HG03097 (cell line): Measurements from ENCODE around the gene U2AF2.
"Not testable (repeated sequence)": the region's sequence is repeated elsewhere in the genome, so short reads cannot be mapped to it uniquely, and the experiment has no call there.

Source experiments
- ATAC-seq: cut with Tn5 transposase; IDR thresholded peaks from one replicate; pipeline ENCODE4 v1.9.1; 2021; ENCODE audit not compliant: unreplicated experiment, low FRiP score

U2AF2 gene

DNA sequence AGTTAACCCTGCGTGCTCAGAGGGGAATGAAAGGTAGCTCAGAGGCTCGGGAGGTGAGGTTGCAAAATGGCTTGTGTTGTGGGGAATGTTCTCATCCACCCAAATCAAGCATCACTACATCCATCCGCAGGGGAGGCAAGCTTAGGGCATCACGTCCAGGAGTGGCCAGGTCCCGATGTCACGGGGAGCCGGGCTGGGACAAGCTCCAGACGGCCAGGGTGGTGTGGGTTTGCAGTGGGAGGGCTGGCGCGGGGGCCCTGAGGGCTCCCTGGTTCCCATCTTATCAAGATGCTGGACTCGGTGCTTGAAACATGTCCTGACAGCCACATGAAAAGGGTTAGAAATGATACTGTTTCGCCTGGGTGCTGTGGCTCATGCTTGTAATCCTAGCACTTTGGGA lies 46.0 kb downstream of the U2AF2 start:
- no peak for ATAC-seq

DNA sequence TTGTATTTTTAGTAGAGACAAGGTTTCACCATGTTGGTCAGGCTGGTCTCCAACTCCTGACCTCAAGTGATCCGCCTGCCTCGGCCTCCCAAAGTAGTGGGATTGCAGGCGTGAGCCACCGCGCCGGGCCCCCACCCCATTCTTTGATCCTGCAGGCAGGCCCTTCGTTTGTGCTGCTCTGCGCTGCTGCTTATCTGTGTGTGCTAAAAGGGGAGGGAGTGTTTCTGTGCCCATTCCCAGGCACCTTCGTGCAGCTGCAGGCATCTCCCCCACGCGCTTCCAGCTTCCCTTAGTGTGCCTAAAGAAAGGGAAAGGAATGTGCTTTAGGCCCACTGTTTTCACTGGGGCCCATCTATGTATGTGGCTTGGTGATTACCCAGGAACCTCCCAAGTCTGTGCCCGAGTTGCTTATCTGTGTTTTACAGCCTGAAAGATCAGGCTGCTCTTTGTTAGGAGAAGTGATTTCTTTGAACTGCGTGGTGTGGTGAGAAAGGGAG lies 47.3 kb downstream of the U2AF2 start:
- ATAC-seq: no peak

DNA sequence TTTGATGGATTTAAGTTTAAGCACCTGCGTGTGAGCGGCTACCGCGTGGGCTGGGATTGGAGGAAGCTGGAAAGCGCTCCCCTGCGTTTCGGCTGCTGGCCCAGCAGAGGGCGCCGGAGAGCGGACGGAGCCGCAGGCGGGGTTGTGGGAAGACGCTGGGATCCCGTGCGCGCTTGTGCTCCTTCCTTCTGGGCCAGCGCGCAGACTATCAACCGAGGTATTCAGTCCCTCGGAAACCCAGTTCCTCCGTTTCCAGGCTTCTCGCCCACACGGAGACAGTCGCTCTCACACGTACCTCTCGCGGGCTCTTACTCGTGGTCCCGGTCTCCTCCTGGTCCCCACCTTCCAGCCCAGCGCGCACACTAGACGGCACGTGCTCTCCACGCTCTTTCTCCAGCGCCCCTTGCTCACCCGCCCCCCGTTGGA lies 49.0 kb downstream of the U2AF2 start:
- no peak for ATAC-seq

DNA sequence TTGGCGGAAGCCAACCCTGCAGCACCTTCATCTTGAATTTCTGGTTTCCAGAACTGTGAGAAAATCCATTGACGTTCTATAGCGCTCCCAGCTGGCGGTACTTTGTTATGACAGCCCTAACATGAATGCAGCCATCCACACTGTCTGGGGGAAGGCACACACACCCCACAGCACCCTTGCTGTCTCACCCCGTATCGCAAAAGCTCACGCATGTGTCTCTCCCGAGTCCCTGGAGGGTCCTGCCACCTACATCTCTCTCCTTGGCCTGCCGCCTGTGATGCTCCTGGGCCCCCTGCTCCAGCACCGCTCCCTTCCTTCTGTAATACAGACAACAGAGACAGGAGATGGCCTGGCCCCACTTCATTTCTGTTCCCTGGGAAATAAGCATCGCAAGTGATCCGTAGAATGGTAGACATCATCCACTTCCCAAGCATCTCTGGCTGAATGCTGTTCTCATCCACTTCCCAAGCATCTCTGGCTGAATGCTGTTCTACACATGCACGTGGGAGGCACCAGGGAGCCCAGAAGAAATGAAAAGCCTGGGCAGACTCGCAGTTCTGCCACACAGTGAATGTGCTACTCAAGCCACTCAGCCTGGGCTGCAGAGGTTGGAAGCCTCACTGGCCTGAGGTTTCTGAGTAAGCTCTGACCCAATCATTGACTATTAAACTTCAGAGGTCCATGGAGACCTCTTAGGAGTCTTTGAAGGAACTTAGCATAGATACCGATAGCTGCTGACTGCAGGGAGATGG lies 49.8 kb downstream of the U2AF2 start:
- ATAC-seq: no peak

DNA sequence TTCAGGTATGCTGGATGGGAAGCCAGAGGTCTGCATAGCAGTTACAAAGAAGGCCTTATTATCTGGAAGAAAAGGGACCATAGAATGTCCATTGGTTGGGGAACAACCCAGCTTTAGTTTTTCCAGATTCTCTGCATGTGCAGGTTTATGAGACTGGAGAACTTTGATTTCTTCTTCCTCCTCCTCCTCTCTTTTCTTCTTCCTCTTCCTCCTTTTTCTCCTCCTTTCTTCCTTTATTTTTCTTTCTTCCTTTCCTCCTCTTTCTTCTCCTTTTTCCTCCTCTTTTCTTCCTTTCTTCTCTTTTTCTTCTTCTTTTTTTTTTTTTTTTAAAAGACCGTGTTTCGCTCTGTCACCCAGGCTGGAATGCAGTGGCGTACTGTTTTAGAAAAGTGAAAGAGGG lies 51.1 kb downstream of the U2AF2 start:
- no peak for ATAC-seq

DNA sequence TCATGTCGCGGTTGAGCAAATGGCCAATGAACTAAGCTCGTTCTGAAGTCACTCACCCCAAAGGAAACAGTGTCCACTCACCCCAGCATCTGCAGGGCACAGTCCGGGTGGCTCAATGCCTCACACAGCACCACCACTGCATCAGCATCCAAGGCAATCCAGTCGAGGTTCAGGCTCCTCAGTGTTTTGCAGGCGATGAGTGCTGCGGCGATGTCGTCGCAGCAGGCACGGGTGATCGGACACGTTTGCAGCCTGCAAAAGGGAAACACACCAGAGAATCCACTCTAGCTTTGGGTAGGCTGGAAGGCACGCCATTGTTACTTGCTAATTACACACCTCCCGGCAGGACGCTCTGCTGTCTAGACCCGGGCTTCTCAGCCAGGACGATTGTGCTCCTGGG lies 56.9 kb downstream of the U2AF2 start:
- ATAC-seq: no peak

DNA sequence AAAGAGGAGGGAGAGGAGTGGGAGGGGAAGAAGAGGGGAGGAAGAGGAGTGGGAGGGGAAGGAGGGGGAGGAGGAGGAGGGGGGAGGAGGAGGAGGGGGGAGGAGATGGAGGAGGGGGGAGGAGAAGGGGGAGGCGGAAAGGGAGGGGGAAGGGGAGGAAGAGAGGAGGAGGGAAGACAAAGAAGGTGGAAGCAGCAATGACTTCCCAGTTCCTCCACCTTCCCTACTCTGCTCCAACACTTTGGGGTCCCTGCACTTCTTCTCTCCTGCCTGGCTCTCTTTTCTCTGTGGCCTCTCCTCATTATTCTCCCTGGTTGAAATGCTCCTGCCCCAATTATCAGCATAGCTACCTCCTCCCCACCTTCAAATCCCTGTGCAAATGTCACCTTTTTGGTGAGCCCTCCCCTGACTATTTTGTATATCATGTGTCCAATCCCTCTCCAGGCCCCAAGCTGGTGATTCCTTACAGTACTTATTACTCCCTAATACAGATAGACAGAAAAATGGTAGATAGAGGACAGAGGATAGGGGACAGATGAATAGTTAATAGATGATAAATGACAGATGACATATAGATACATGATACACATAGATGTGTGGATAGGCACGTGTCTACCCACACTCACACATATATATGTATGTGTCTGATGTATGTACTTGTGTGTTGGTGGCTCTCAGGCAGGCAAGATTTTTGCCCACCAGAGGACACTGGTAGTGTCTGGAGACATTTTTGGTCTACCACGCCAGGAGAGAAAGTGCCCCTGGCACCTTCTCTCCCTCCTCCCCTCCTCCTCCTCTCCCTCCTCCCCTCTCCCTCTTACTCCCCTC lies 58.2 kb downstream of the U2AF2 start:
- no peak for ATAC-seq

DNA sequence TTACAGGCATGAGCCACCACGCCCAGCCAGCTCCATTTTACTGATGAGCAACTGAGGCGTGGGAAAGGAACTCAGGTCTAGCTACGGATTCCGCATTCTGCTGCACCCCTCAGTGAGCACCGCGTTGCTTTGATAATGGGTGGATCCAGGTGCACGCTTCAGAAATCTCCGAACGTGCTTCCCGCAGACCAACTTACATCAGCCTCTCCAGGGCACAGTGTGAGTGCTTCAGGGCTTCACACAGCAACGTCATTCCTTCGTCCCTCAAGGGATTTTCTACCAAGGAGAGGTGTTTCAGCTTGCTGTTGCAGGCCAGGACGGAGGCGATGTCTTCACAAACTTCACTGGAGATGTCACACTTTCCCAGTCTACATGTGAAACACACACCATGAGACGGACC lies 61.7 kb downstream of the U2AF2 start:
- ATAC-seq: no peak

DNA sequence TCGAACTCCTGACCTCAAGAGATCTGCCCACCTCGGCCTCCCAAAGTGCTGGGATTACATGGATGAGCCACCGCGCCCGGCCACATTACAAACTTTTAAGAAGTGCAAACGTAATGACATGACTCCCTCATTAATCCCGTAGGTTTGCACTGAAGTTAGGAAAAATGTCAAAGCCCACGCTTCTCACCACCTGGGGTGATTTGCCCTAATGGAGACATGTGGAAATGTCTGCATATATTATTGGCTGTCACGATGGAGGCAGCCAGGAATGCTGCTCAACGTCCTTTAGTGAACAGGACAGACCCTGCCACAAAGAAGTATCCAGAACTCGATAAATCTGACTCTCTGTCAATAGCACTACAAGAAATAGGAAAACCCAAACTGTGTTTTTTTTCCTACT lies 62.4 kb downstream of the U2AF2 start:
- ATAC-seq: no peak

DNA sequence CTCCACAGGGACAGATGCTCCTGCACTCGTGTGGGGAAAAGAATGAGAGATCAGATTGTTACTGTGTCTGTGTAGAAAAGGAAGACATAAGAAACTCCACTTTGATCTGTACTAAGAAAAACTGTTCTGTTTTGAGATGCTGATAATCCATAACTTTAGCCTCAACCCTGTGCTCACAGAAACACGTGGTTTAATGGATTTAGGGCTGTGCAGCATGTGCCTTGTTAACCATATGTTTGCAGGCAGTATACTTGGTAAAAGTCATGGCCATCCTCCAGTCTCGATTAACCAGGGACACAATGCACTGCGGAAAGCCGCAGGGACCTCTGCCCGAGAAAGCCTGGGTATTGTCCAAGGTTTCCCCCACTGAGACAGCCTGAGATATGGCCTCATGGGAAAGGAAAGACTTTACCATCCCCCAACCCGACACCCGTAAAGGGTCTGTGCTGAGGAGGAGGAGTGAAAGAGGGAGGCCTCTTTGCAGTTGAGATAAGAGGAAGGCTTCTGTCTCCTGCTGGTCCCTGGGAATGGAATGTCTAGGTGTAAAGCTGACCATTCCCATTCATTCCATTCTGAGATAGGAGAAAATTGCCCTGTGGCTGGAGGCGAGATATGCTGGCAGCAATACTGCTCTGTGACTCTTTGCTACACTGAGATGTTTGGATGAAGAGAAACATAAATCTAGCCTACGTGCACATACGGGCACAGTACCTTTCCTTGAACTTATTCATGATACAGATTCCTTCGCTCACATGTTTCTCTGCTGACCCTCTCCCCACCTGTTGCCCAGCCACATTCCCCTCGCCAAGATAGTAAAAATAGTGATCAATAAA lies 63.3 kb downstream of the U2AF2 start:
- ATAC-seq: not testable (repeated sequence)

DNA sequence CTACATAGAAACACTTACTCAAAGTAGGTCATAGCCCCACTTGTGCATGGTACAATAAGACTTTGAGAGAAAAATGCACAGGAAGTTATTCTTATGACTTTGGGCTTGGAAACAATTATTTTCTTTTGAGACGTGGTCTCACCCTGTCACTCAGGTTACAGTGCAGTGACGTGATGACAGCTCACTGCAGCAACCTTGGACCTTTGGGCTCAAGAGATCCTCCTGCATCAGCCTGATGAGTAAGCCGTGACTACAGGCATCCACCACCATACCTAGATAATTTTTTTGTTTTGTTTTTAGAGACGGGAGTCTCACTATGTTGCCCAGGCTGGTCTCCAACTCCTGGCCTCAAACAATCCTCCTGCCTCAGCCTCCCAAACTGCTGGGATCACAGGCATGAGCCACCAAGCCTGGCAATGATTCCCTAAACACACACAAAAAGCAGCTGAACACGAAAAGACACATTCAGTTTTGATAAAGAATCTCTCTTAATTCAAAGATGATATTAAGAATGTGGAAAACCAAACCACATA lies 65.4 kb downstream of the U2AF2 start:
- ATAC-seq: no peak

DNA sequence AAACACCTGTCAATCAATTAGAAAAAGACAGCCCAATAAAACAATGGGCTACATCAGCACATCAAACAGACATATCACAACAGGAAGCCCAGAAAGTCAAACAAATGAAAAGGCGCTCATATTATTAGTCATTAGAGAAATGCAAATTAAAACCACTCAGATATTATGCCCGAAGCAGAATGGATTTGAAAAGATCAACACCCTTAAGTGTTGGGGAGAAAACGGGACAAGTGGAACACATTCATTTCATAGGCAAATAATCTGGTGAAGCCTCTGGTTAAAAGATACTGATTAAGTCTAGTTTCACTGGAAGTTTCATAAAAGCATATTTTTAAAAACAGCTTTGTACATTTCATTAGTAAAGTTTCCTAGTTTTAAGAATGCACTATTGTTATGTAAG lies 66.0 kb downstream of the U2AF2 start:
- ATAC-seq: no peak

DNA sequence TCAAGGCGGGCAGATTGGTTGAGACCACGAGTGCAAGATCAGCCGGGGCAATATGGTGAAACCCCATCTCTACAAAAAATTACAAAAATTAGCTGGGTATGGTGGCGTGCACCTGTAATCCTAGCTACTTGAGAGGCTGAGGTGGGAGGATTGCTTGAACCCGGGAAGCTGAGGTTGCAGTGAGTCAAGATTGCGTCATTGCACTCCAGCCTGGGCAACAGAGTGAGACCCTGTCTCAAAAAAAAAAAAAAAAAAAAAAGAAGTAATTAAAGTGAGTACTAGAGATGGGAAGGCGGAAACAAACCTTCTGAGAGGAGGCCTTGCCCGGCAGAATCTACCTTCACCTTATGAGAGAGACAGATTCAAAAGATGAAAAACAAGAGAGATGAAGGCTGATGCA lies 68.7 kb downstream of the U2AF2 start:
- ATAC-seq: no peak
